LNCaP clone FGC (cell line): ENCODE data around the gene ZNF14.

Source experiments
- DNase-seq: peaks from one replicate; pipeline ENCODE4 v3.0.0-alpha.2; 2011; ENCODE audit warnings: low read depth
- H3K4me3 ChIP-seq: 2 replicates; pipeline ENCODE4 v1.5.1; 2011; ENCODE audit warnings: mild to moderate bottlenecking, low read depth, low read length, control low read depth
- TF ChIP-seq, protein P1 (sequence below): IDR thresholded peaks from 2 replicates; pipeline ENCODE4 v1.5.1; 2012; ENCODE audit warnings: mild to moderate bottlenecking; ENCODE audit not compliant: control insufficient read depth, insufficient read depth; ENCODE audit errors: extremely low read depth

Gene ZNF14

DNA sequence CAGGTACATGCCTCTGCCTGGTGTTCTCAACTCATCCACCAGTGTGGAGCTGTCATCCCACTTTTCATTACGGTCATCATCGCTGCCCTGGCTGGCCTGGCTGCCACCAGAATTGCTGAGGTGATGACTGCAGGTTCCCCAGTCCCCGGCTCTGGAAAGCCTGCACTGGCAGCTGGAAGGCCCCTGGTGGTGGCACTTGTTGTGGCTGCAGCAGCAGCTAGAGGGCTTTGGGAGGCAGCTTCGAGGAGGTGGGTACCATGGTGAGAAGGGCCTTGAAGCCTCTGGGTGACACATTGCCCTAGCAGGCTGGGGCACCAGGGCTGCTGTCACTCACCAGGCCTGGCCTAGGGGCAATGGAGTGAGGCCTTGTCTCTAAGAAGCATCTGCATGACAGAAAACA, 25.3 kb upstream of the ZNF14 start:
- H3K4me3 ChIP-seq, result no peak overlapping the region
- TF ChIP-seq, protein P1, sequence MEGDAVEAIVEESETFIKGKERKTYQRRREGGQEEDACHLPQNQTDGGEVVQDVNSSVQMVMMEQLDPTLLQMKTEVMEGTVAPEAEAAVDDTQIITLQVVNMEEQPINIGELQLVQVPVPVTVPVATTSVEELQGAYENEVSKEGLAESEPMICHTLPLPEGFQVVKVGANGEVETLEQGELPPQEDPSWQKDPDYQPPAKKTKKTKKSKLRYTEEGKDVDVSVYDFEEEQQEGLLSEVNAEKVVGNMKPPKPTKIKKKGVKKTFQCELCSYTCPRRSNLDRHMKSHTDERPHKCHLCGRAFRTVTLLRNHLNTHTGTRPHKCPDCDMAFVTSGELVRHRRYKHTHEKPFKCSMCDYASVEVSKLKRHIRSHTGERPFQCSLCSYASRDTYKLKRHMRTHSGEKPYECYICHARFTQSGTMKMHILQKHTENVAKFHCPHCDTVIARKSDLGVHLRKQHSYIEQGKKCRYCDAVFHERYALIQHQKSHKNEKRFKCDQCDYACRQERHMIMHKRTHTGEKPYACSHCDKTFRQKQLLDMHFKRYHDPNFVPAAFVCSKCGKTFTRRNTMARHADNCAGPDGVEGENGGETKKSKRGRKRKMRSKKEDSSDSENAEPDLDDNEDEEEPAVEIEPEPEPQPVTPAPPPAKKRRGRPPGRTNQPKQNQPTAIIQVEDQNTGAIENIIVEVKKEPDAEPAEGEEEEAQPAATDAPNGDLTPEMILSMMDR, result no peak

DNA sequence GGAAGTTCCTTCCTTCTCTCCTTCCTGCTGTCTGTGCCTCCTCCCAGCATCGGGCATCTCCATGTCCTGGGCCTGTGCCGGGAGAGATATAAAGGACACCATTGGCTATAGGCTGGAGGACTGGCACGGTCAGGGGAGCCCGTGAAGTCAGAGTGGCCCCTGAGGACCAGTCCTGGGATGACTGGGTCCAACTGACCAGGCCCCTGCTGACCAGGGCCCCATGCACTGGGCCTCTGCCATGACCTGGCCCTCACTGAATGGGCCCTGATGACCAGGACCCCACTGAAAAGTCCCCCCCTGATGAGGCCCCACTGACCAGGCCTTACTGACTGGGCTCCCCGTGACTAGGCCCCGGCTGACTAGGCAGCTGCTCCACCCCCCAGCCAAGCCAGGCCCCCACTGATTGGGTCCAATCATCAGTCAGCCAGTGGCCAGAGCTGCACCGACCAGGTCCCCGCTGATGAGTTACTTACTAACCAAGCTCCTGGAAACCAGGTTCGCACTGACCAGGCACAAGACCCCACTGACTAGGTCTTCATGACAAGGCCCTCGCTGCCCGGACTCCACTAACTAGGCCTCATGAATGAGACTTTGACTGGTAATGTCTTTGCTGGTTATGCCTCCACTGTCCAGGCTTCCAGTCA, 20.0 kb upstream of the ZNF14 start:
- TF ChIP-seq, protein P1, result no peak
- DNase-seq, result no peak
- no peak overlapping the region for H3K4me3 ChIP-seq

More for the DNA sequence above, 25.3 kb upstream of the ZNF14 start:
- no peak for DNase-seq

DNA sequence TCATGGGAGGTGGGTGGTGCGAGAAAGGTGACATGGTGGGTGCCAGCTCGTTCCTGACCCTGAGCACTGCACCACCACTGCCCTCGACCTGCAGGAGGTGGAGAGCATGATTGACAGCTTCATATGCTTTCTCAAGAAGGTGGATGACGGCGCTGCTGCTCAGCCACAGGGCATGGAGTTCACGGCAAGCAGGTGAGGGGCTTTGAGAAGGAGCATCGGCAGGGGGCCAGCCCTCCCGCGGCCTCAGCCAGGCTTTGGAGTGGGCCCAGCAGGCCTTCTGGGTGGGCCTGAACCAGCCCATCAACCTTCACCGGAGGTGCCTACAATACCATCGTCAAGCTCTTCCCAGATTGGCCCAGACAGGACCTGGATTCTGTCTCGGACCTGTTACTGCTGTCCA, 18.9 kb upstream of the ZNF14 start:
- H3K4me3 ChIP-seq, result no peak overlapping the region
- DNase-seq, result no peak
- TF ChIP-seq, protein P1, result no peak

DNA sequence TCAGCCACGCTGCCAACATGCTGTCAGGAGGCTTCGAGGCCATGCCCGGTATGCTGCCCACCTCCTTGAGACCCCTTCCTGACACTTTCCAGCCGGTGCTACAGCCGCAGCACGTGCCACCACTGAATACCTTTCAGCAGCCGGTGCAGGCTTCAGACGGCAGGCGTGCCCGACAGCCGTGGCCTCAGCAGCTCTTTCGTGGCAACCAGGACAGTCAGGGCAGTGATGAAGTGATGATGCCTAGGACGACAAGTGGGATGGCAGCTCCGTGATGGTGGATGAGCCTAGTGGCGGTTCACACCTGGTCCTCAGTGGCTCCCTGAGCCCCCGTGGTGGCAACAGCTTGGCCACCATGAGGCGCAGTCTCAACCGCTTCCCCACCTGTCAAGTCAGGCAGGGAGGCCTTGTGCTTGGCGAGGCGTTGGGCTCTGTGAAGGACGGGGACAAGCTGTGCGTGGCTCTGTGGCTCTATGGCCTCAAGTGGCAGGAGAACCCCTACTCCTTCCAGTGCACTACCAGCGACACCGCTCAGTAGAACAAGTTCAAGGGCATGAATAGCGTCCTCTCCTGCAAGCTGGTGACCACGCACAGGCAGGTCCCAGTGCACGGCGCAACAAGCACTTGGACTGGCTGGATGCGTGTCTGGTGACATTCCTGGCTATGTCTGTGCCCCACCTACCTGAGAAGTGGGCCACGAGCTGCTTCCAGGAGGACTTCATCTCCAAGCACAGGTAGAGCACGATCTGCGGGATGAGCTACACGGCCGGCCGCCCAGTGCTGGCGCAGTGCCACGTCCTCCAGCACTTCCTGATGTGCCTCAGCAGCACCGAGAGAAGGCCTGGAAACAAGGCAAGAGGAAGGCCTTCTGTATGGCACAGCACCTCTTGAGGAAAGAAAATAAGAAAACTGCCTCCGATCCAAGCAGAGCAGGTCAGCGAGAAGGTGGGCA, 18.2 kb upstream of the ZNF14 start:
- TF ChIP-seq, protein P1, result no peak
- no peak overlapping the region for H3K4me3 ChIP-seq
- no peak for DNase-seq

DNA sequence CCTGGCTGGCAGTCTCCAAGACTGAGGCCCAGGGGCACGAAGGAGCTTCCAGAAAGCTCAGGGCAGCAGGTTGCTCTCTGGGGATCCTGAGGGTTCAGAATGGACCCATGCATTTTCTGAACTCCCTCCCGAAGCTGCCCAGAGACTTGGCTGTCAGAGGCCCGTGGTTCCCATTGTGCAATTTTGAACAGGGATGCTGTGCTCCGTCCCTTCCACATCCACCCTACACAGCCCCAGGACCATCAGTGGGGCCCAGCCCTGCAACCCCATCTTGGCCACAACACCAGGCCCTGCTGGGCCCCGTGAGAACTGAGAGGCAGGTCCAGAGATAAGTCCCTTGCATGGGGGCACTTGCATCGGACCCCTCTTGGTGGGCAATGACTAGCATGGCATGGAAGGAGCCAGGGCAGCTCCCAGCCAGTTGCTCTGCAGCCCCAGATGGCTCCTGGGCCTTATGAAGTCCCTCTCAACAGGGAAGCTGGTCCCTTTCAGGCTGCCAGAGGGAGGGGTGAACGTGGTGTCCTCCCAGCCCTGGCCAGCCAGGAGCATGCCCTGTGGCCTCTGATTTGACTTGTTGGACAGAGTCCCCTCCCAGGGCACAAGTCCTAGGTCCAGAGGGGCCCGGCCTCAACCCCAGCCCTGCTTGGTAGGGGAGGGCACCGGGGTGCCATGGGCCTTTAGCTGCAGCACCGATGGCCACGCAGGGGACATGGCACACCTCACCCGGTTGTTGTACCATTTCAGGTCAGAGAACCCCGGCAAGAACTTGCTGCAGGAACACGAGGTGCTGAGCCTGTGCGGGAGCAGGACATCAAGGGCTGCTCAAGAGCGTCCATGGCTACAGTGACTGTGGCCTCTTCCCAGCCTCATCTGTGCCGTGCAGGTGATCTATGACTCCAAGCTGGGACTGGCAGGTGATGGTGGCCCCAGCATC, 17.3 kb upstream of the ZNF14 start:
- no peak for DNase-seq
- TF ChIP-seq, protein P1, result no peak
- no peak overlapping the region for H3K4me3 ChIP-seq

DNA sequence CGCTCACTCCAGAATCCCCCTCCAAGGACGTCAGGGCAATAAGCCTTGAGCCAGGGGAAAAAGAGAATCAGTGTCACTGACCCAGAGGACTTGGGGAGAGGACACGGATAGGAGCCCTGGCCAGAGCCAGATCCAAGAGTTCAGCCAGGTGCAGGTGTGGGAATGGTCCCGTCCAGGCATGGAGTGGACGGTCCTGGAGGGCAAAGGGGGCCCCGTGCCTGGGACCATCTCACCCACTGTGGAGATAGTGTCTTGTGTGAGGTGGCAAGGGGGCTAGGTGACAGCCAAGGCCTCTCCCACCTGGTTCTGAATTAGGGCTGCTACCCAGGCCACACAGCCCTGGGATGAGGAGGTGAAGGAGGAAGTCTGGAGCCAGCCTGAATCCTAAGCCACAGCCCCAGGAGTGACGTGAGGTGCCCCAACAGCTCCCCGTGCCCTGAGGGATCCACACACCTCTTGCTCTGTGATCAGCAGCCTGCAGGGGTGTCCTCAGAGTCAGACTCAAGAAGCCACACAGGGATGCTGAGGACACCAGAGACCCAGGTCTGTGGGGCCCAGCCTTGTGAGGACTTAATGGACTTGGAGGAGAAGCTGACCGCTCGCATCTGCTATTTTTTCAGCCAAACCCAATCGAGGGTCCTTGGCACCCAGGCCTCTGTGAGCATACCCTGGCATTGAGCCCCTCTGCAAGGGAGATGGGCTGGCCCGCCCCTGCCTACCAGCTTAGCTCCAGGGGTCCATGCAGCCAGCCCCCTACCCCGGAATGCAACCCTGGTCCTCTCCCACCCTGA, 16.4 kb upstream of the ZNF14 start:
- no peak overlapping the region for H3K4me3 ChIP-seq
- TF ChIP-seq, protein P1, result no peak
- no peak for DNase-seq
